ENCODE measurements around the gene SCUBE3. TPM values are rescaled to one million over a fixed set of nuclear protein-coding genes. Genes with fewer than 3 reads are reported as not detected.

The SCUBE3 gene
- total RNA-seq, 1 donor from 2014 or later, result 0.56 TPM

DNA sequence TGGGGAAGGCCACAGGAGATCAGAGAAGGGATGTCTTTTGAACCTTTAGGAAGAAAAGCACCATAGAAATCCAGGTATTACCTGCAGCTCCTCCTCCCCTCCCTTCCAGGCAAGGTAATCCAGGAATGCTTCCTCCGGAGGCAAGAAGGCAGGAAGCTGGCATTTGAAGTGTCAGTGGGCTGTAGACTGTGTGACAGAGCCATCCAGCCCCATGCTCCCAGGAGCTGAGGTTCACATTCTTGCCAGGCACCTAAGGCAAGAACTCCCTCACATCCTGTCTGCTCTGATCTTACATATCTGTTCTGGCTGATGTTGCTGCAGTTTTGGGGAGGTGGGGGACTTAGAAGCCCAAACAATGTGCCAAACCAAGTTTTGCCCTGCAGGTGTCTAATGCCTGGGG lies 27.8 kb upstream of the SCUBE3 start:
- peak in 1 of 2 donors; percentile 29 for ATAC-seq
- H3K4me3 ChIP-seq, result no peak overlapping the region
- TF ChIP-seq, protein P1, sequence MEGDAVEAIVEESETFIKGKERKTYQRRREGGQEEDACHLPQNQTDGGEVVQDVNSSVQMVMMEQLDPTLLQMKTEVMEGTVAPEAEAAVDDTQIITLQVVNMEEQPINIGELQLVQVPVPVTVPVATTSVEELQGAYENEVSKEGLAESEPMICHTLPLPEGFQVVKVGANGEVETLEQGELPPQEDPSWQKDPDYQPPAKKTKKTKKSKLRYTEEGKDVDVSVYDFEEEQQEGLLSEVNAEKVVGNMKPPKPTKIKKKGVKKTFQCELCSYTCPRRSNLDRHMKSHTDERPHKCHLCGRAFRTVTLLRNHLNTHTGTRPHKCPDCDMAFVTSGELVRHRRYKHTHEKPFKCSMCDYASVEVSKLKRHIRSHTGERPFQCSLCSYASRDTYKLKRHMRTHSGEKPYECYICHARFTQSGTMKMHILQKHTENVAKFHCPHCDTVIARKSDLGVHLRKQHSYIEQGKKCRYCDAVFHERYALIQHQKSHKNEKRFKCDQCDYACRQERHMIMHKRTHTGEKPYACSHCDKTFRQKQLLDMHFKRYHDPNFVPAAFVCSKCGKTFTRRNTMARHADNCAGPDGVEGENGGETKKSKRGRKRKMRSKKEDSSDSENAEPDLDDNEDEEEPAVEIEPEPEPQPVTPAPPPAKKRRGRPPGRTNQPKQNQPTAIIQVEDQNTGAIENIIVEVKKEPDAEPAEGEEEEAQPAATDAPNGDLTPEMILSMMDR (IDR thresholded peaks at IDR 0.05), result no peak
- H3K36me3 ChIP-seq, result no peaks in the 10 kb centered on the region
- H3K27me3 ChIP-seq (ENCODE audit: low read depth), result peaks cover 11% of the 10 kb centered on the region
- no peak for DNase-seq
- intact Hi-C loops (cut with DNase I), result no loop called here
- H3K4me1 ChIP-seq, result peaks cover 19% of the 10 kb centered on the region
- H3K27ac ChIP-seq, result no peak overlapping the region
- no peaks in the 10 kb centered on the region for H3K9me3 ChIP-seq

- intact Hi-C loops (cut with DNase I), result no loop called here
- H3K27me3 ChIP-seq (ENCODE audit: low read depth), result peaks cover 11% of the 10 kb centered on the region
- H3K9me3 ChIP-seq, result no peaks in the 10 kb centered on the region
- TF ChIP-seq, protein P1 (IDR thresholded peaks at IDR 0.05), result no peak
- H3K4me1 ChIP-seq, result peaks cover 15% of the 10 kb centered on the region
- DNase-seq (no peak), ATAC-seq (no peak)
- H3K4me3 ChIP-seq, result no peak overlapping the region
- no peaks in the 10 kb centered on the region for H3K36me3 ChIP-seq
- H3K27ac ChIP-seq, result no peak overlapping the region
Observed at GRCh38 chr6:35186571-35186970, 27.2 kb upstream of the SCUBE3 start.

GRCh38 chr6:35188886-35189285 lies 24.9 kb upstream of the SCUBE3 start:
- Histone ChIP-seq H3K4me3 (no peak overlapping the region), H3K27ac (no peak overlapping the region), H3K36me3 (no peaks in the 10 kb centered on the region), H3K4me1 (peaks cover 8% of the 10 kb centered on the region), H3K9me3 (no peaks in the 10 kb centered on the region), H3K27me3 (ENCODE audit: low read depth) (no peaks in the 10 kb centered on the region)
- ATAC-seq (no peak), DNase-seq (no peak)
- TF ChIP-seq, protein P1 (IDR thresholded peaks at IDR 0.05), result no peak
- intact Hi-C loops (cut with DNase I), result no loop called here

GRCh38 chr6:35190306-35190705 lies 23.4 kb upstream of the SCUBE3 start:
- H3K27ac ChIP-seq, result no peak overlapping the region
- ATAC-seq, result no peak
- TF ChIP-seq, protein P1 (IDR thresholded peaks at IDR 0.05), result no peak
- H3K4me3 ChIP-seq, result no peak overlapping the region
- intact Hi-C loops (cut with DNase I), result no loop called here
- H3K36me3 ChIP-seq, result no peaks in the 10 kb centered on the region
- peaks cover 7% of the 10 kb centered on the region for H3K4me1 ChIP-seq
- no peak for DNase-seq
- H3K9me3 ChIP-seq, result no peaks in the 10 kb centered on the region
- no peaks in the 10 kb centered on the region for H3K27me3 ChIP-seq (ENCODE audit: low read depth)

- no peak overlapping the region for H3K27ac ChIP-seq
- DNase-seq (no peak), ATAC-seq (no peak)
- intact Hi-C loops (cut with DNase I), result no loop called here
- no peaks in the 10 kb centered on the region for H3K36me3 ChIP-seq
- H3K4me1 ChIP-seq, result no peaks in the 10 kb centered on the region
- H3K4me3 ChIP-seq, result no peak overlapping the region
- H3K27me3 ChIP-seq (ENCODE audit: low read depth), result no peaks in the 10 kb centered on the region
- H3K9me3 ChIP-seq, result no peaks in the 10 kb centered on the region
- TF ChIP-seq, protein P1 (IDR thresholded peaks at IDR 0.05), result no peak
Observed at GRCh38 chr6:35191889-35192288, 21.9 kb upstream of the SCUBE3 start.

All from lower lobe of right lung (tissue), 2 donors.